Measurements from ENCODE around the gene TMEM130.

TMEM130 gene, protein sequence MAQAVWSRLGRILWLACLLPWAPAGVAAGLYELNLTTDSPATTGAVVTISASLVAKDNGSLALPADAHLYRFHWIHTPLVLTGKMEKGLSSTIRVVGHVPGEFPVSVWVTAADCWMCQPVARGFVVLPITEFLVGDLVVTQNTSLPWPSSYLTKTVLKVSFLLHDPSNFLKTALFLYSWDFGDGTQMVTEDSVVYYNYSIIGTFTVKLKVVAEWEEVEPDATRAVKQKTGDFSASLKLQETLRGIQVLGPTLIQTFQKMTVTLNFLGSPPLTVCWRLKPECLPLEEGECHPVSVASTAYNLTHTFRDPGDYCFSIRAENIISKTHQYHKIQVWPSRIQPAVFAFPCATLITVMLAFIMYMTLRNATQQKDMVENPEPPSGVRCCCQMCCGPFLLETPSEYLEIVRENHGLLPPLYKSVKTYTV

DNA sequence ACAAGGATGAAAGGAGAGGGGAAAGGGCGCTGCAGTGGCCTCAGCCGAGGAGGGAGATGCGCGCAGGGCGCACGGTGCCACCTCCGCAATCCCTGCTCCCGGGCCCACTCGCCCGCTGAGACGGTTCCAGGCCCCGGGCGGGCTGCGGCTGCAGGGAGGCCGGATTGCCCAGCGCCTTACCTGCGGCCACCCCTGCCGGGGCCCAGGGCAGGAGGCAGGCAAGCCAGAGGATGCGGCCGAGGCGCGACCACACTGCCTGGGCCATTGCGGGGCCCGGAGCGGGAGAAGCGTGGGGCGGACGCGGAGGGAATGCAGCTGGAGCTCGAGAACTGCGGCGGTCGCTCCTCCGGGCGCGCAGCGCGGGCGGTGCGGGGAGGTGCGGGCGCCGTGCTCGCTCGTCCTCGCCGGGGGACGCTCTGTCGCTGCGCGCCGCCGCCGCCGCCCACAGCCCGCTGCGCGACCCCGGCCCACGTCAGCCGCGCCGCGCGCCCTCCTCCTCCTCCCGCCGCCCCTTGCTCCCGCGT lies at the start of gene TMEM130:
Gene TMEM130, minus strand, starts transcription at position 418 of the 524 bp plus-strand sequence. Its CDS starts 153 bp downstream, at position 265.
- DNase-seq: no peak

DNA sequence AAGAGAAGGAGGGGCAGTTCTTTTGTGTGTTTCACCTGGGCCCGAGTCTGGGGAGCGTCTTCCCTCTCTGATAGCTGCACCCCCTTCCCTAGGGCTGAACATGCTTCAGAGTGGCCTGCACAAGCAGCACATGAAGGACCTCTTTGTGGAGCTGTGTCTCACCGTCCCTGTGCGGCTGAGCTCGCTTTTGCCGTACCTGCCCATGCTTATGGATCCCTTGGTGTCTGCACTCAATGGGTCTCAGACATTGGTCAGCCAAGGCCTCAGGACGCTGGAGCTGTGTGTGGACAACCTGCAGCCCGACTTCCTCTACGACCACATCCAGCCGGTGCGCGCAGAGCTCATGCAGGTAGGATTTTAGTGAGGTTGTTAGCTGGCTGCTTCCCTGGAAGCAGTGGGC lies 47.5 kb upstream of the TMEM130 start:
- DNase-seq: no peak

GRCh38 chr7:98913612-98914011 lies 43.8 kb upstream of the TMEM130 start:
- no peak for DNase-seq

DNA sequence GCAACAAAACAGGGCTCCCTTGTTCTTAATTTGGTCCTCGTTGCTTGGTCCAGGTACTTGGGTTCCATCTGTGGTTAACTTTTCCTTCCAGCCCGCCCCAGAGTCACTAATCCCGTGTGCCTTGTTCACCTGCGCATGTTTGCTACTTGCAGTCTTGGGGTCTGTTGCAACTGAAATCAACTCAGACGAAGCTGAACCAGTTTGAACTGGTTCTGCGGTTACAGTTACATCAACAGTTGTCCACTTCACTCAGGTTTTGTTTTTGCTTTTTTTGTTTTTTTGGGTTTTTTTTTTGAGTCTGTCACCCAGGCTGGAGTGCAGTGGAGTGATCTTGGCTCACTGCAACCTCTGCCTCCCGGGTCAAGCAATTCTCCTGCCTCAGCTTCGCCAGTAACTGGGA lies 43.2 kb upstream of the TMEM130 start:
- DNase-seq: no peak

DNA sequence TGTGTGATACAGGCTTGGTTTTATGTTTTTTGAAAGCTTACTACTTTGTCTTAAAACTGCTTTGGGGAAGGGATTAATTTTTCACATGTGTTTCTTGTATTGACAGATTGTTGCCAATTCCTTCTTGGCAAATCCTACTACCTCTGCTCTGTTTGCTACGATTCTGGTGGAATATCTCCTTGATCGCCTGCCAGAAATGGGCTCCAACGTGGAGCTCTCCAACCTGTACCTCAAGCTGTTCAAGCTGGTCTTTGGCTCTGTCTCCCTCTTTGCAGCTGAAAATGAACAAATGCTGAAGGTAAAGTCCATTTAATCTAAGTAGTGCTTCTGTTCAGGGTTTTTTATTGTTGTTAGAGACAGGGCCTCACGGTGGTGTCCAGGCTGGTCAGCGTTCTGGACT lies 42.1 kb upstream of the TMEM130 start:
- DNase-seq: no peak

GRCh38 chr7:98910427-98910826 lies 40.6 kb upstream of the TMEM130 start:
- DNase-seq: no peak

DNA sequence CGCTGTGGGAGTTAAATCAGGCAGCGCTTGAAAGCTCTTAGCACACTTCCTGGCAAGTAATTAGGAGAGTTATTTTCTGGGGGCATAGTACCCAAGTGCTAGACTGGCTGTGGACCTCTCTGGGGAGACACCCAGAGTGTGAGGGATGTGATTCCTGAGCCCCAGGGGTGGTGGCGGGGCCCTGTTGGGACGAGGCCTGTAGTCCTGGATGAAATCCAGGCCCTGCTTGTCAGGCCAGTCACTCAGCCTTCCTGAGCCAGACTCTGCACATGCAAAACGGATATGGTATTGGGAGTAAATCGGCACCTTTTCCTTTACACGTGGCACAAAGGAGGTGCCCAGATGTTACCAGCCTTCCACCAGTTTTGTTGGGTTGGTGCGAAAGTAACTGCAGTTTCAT lies 39.7 kb upstream of the TMEM130 start:
- no peak for DNase-seq

DNA sequence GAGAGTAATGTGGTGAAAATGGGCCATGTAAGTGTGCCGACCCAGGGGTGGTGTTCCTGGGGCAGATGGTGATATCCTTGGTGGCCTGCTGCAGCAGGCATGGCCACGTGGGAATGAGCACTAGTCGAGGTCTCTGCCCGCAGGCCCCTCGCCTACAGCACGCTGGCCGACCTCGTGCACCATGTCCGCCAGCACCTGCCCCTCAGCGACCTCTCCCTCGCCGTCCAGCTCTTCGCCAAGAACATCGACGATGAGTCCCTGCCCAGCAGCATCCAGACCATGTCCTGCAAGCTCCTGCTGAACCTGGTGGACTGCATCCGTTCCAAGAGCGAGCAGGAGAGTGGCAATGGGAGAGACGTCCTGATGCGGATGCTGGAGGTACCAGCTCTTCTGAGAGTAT lies 38.8 kb upstream of the TMEM130 start:
- no peak for DNase-seq

GRCh38 chr7:98907570-98907969 lies 37.8 kb upstream of the TMEM130 start:
- no peak for DNase-seq

DNA sequence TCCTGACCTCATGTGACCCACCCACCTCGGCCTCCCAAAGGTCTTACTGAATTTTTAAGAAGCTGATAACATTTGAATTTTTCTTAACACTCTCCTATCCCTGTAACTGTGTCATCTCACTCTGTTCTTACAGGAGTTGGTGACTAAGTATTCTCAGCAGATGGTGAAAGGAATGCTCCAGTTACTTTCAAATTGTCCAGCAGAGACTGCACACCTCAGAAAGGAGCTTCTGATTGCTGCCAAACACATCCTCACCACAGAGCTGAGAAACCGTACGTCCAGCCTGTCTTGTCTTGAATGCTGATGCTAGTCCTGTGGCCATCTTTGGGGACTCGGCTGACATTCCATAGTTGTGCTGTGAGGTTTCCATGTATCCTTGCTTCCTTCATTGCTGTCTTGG lies 33.4 kb upstream of the TMEM130 start:
- no peak for DNase-seq

DNA sequence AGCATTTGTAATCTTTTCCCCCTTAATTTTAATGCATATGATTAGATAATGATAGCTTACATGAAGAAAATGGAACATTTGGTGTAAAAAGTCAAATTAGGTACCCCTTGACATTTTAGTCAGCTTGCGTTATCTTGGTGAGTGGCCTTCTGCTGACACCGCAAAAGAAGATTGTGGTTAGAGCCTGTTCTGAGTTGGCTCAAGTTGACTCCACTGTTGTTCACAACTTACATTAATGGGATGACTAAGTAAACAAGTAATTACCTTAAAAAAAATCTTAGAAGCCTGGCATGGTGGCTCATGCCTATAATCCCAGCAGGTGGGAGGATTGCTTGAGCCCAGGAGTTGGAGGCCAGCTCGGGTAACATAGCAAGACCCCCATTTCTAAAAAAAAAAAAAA lies 32.7 kb upstream of the TMEM130 start:
- DNase-seq: no peak

DNA sequence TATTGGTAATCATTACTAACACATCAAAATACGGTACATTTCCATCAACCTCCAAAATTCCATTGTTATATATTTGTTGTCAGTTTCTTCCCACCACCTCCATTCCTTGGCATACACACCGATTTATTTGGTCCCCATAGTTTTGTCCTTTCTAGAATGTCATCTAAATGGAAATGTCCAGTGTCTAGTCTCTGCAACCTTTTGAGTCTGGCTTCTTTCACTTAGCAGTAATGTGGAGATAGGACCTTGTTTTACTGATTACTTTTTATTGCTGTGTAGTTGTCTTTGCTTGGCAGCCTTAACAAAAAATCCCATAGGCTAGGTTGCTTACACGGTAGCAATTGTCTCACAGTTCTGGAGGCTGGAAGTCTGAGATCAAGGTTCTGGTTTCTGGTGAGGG lies 31.0 kb upstream of the TMEM130 start:
- DNase-seq: no peak

DNA sequence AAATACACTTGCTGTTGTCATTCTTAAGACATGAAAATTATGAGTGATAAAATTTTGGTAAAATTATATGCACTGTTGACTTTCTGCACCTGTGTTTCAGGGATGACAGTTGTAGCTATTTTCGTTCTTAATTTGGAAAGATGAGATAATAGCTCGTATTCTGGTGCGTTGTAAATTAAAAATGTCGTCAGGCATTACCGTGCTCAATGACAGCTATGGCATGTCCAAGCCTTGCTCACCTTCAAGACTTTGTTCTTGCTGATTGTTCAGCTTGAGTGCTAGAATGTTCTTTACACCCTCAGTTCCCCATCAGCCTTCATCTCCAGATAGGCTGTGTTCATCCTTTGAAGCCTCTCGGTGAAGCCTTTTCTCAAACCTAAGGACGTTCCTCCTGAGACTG lies 30.0 kb upstream of the TMEM130 start:
- no peak for DNase-seq

DNA sequence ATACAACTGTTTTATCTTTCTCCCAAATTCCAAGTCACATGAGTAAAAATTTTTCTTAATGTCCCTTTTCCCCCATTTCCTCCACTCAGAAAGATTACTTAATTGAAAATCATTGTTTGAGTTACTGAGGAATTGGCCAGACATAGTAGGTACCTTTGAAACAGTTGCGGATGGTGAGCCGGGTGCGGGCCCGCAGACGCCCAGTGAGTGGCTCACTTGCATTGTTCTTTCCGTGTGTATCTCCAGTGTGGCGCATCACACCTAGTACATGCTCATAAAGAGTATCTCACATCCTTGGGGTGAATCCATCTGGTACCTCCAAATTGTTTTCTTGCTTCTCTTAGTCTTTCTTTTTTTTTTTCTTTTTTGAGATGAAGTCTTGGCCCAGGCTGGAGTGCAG lies 22.8 kb upstream of the TMEM130 start:
- no peak for DNase-seq

DNA sequence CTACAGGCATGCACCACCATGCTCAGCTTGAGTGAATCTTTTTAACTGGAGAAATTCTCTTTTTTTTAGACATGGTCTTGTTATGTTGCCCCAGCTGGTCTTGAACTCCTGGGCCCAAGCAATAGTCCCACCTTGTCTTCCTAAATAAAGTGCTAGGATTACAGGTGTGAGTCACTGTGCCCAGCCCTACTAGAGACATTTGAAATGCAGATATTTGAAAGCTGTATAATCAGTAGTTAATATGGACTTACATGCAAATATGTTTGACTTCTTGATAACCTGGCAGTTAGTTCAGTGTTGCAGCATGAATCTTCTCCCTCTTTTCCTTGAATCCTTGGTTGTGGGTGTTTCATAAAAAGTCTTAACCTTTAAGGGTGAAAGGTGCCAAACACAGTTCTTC lies 17.2 kb upstream of the TMEM130 start:
- DNase-seq: no peak

GRCh38 chr7:98884416-98884815 lies 14.6 kb upstream of the TMEM130 start:
- no peak for DNase-seq

DNA sequence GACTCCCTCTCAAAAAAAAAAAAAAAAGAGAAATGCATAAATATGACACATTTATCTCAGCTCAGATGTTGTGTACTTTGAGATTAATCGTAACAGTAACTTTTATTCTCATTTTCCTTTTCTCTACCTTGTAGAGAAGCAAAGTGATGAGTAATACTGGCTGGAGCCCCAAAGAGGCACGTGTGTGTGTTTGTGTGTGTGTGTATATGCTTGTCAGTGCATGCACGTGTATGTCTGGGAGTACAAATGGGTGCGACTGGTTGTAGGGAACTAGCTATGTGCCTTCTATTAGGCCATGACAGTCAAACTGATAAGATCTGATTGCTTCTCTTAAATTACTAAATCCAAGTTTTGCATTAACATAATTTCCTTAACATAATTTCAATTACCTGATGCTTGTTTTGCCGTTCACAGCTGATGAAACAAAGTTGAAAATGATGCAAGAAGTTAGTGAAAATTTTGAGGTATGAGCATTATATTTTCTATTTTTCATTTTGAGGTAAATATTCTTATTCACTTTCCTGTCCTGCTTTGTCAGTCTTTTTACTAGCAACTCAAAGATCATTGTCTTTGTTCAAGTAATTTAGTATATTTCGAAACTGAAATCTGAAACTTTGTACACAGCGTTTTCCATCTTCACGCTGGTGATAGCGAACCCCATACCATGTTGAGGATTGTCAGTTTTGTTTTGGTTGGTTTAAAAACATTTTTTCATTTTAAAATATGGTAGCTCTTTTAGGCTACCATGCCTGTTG lies 11.9 kb upstream of the TMEM130 start:
- DNase-seq: no peak

DNA sequence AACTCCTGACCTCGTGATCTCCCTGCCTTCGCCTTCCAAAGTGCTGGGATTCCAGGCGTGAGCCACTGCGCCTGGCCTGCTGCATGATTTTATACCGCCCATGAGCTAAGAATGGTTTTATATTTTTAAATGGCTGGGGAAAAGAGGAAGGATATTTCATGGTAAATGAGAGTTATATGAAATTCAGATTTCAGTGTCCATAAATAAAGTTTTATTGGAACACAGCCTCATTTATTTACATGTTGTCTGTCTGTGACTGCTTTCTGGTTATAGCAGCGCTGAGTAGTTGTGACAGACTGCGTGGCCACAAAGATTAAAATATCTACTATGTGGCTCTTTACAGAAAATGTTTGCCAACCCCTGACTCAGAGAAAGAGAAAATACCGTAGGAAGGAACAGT lies 10.7 kb upstream of the TMEM130 start:
- no peak for DNase-seq

DNA sequence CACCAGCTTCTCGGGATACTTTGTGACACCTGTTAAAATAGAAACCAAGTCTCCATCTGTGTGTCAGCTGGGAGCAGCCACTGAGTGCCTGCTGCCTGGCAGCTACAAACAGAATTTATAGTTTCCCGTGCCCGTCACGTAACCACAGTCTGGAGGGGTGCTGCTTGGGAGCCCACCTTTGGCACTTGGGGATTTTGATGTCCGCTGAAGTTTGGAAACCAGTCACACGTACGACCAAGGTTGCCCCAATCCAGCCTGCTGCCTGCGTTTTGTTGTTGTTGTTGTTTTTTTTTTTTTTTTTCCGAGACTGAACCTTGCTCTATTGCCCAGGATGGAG lies 10.1 kb upstream of the TMEM130 start:
- no peak for DNase-seq

- peak; percentile 67 for DNase-seq
Measured at GRCh38 chr7:98879198-98879978, 9.6 kb upstream of the TMEM130 start.

- peak; percentile 61 for DNase-seq
Measured at GRCh38 chr7:98878365-98879197, 8.8 kb upstream of the TMEM130 start, which contains the start of gene TRRAP. Gene TRRAP, plus strand, starts transcription at chr7:98878532. Its CDS starts 2,619 bp downstream, at chr7:98881151.

- DNase-seq: no peak
Measured at GRCh38 chr7:98877692-98878364, 8.0 kb upstream of the TMEM130 start.

Data from NK-92 treated with Interleukin-12 subunit alpha and Interleukin-12 subunit beta, amount 100 ng/mL, for 24 hours (cell line).